ENCODE results near the gene ABCB8.
"Not testable (repeated sequence)": the region's sequence is repeated elsewhere in the genome, so short reads cannot be mapped to it uniquely, and the experiment has no call there.

Gene ABCB8

DNA sequence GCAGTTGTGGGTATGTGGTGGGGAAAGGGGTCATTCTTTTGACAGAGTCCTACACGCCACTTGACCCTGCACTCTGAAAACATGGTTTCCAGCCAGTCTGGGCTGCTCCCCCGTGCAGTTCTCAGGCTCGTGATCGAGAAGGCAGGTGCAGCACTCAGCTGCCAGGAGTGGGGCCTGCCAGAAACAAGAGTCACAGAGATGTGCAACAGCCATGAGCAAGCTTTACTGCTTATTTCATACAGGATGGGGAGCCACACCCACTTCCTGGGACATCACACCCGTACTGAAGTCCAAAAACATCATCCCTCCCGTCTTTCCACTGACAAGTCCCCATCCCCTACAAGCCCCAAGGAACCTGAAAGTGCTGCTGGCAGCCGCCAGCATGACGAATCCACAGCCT lies 13.3 kb upstream of the ABCB8 start:
- DNase-seq (ENCODE audit: low spot score) = no peak

DNA sequence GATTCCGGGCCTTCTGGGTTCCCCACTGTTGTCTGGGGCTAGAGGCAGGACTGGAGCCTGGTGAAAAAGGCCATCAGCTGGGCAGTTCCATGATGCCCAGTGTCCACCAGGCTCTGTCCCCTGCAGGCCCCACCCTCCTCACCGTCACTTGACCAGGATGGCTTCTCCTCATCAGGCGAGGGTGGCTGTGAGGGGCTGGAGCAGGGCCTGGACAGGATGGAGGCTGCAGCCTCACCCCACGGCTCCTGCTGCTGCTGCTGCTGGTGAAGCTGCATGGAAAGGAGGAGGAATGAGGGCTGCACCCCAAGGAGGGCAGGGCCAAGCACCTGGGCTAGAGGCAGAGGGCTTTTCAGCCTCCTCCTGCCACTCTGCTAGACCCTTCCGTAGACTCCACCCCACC lies 12.3 kb upstream of the ABCB8 start:
- no peak for DNase-seq (ENCODE audit: low spot score)

DNA sequence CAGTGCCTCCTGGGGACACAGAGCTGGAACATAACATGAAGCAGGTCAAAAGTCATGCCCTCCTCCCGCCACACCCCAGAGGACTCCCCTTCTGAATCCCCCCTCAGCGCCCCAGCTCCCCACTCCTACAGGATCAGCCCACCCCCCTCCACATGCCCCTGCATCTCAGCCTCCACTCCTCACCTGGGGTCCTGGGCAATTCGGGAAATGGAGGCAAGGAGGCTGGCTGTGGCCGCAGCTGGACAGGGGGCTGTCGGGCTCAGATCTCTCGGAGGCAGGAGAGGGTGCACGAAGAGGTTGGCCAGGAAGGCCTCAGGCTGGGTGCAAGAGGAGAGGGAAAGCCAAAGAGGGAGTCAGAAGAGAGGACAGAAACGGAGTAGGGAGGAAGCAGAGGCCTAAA lies 11.7 kb upstream of the ABCB8 start:
- no peak for DNase-seq (ENCODE audit: low spot score)

DNA sequence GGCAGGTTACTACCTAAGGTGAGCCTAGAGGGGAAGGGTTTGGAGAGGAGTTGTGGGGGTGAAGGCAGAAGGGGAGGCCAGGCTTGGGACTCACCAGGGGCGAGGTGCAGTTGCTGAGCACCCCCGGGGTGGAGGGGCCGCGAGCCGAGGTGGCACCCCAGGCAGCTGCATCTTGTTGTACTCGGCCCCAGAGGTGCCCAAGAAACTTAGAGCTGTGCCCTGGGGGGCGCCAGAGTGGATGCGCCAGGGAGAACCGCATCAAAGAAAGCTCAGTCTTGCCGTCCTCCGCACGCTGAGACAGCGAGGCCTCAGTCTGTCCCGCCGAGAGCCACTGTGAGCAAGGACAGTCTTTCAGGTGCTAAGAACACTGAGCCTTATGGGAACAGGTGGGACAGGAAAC lies 11.3 kb upstream of the ABCB8 start:
- no peak for DNase-seq (ENCODE audit: low spot score)

DNA sequence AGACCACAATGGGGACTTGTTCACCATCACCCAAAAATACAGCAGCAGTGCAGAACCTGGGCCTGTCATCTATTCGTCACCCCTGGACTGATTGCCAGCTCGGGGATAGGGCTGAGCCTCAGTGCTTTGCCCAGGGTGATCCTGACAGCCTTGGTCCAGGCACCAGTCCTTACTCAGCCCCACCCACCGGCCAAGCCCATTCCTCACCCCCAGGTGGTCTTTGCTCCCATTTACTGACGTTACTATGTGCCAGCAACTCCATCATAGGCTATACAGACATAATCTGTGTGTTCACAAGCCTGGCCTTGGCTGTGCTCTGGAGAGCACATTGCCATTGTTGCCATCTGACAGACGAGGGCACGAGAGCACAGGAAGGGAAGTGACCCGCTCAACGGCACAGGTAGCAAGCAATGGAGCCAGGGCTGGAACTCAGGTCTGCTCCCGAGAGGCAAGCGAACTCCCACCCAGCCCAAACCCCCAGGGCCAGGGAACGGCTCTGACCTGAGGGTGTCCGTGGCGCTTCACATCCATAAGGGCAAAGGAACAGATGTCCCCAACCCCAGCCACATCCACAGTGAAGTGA lies 10.8 kb upstream of the ABCB8 start:
- no peak for DNase-seq (ENCODE audit: low spot score)

DNA sequence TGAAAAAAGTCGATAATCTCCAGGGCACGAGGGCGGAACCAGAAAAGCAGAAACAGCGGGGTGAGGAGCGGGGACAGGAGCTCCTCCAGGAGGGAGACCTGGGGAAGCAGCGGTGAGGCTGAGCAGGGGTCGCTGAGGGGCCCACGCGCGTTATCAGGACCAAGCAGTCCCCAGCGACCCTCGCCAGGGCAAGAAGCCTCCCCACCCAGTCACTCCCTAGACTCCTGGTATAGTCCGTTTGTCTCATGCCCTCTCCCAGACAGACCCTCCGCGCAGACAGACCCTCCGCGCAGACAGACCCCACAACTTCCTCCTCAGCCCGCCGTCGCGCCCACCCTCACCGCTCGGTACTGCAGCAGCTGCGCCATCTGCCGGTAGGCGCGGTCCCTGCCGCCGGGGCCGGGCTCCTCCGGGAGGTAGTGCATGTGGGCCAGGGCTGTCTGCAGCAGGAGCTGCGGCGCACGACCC lies 10.3 kb upstream of the ABCB8 start:
- DNase-seq (ENCODE audit: low spot score) = peak; percentile 57

DNA sequence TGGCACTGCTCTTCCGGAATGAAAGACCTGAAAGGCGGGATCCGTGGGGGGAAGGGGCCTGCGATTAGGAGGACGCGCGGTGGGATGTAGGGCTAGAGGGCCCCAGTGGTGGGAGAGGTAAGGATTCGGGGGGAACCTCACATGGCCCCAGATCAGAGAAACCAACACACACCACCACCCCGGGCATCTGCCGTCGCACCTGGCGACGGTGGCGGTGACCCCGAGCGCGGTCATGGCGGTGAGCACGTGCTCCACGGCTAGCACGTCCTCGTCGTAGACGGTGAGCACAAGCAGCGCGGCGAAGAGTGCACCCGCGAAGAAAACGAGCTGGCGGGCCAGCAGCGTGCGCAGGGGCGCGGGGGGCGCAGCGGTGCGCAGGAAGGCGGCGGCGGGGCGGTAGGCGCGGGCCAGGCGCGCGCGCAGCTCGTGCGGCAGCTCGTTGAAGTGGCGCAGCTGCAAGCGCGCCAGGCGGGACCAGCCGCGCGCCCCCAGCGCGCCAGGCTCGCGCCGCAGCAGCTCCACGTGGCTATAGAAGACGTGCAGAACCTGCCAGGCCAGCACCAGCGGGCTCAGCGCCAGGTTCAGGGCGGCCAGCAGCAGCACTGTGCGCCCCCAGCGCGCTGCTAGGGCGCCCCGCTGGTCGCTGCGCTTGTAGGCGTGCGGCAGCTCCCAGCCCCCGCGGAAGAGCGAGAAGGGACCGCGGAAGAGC lies 9.7 kb upstream of the ABCB8 start:
- no peak for DNase-seq (ENCODE audit: low spot score)

DNA sequence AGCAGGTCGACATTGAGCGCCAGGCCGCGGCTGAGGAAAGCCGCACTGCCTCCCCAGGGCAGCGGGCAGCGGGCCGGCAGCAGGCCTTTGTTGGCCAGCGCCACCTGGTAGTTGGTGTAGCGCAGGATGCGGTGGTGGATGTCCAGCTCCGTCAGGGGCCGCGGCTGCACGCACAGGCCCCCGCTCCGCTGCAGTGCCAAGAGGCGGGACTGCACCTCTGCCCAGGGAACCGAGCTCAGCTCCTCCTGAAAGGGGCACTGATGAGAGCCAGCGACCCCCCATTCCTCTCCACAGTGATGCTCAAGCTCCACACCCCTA lies 9.2 kb upstream of the ABCB8 start:
- no peak for DNase-seq (ENCODE audit: low spot score)

DNA sequence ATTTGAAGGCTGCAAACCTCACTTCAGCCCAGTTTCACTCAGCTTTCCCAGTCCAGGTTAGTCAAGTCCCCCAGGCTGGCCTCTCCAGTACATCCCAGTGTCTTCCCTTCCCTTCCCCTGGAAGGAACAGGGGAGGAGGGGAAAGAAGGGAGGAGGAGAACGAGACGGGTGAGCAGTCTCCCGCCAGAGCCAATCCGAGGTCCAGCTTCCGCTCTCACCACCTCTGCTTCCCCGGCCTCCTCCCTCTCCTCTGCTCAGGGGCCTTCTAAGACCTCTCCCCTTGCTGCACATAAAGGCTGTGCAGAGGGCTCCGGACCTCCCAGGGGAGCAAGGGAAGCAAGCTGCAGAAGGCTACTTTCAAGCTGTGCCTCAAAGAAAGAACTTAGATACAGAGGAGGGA lies 8.0 kb upstream of the ABCB8 start:
- DNase-seq (ENCODE audit: low spot score) = no peak

DNA sequence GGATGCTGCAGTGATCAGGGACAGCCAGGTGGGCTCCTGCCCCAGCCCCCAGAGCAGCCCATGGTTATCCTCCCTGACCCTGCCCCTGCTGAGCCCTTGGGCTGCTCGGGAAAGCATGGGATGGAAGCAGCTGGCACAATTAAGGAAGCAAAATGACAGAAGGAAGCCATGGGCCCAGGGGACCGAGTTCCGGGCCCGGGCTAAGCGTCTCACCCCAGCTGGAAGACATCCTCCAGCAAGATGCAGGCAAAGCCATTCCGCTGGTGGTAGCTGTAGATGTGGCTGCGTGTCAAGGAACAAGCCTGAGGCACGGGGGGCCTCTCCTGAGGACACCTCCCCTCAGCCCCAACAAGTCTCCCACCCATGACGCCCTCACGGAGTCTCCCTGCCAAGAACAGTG lies 5.0 kb upstream of the ABCB8 start:
- DNase-seq (ENCODE audit: low spot score) = no peak

DNA sequence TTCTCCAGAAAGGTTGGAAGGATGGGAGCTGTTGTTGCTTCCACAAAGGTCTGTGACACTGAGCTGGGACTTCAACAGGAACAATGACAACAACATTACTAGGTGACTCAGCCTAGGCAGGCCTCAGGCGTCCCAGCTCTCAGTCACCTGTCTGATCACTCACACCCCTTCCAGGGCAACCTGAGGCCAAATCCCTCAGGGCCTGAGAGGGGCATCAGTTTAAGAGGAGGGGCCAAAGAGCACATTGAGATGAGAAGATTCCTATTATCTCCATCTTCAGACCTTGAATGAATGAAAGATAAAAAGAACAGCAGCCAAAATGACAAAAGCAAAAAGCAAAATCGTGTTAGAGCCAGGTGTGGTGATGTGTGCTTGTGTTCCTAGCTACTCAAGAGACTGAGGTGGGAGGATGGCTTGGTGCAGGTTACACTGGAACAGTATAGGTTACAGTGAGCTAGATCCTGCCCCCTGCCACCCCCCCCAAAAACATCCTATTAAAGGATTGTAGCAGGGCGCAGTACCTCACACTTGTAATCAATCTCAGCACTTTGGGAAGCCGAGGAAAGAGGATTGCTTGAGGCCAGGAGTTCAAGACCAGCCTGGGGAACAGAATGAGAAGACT lies 3.7 kb upstream of the ABCB8 start, which contains the start of gene ATG9B:
Gene ATG9B, minus strand, starts transcription at position 60 of the 622 bp plus-strand sequence. CDS start 71 bp downstream, outside the sequence.
- no peak for DNase-seq (ENCODE audit: low spot score)

DNA sequence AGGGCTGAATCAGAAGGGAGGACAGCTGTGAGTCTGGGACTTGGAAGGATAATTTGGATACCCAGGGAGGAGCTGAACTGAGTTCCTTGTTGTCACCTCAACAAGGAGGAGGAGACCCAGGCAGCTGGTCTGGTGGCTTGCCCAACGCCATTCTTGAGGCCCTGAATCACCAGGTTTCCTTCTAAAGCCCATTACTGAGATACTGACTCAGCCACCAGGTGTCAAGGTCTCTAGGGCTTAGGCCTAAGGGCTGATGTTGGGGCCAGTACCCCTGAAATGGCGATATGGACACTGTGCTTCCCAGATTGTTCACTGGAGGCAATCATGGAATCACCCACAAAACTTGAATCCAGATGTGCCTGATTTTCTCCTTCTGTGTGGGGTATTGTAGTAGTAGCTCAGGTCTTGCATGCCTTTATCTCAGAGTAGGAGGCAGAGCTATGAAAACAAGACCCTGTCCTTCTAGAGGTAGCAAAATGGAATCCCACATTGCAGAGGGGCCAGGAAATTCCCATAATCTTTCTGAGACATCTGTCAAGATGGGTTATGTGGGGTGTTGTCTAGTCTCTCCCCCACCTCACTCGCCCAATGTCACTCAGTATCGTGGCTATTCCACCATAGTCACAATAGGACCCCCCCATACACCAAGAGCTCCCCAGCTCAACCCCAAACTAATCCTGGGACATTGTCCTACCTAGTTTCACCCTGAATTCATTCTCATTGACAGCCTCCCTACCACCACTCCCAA lies 2.2 kb upstream of the ABCB8 start:
- DNase-seq (ENCODE audit: low spot score) = no peak

DNA sequence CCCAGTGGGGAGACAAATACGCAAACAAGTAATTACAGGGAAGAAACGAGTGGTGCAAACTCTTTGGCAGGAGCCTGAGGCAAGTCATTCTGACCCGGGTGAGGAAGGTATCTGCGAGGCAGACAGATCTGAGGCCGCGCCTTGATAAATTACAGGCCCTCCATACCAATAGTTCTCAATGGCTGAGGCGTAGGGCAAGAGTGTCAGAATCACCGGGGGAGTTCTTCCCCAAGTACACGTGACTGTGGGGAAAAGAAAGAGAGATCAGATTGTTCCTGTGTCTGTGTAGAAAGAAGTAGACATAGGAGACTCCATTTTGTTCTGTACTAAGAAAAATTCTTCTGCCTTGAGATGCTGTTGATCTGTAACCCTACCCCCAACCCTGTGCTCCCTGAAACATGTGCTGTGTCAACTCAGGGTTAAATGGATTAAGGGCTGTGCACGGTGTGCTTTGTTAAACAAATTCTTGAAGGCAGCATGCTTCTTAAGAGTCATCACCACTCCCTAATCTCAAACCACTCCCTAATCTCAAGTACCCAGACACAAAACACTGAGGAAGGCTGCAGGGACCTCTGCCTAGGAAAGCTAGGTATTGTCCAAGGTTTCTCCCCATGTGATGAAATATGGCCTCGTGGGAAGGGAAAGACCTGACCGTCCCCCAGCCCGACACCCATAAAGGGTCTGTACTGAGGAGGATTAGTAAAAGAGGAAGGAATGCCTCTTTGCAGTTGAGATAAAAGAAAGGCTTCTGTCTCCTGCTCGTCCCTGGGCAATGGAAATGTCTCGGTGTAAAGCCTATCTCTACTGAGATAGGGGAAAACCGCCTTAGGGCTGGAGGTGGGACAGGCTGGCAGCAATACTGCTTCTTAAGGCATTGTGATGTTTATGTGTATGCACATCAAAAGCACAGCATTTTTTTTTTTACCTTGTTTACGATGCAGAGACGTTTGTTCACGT lies 1.2 kb upstream of the ABCB8 start:
- DNase-seq (ENCODE audit: low spot score) = not testable (repeated sequence)

DNA sequence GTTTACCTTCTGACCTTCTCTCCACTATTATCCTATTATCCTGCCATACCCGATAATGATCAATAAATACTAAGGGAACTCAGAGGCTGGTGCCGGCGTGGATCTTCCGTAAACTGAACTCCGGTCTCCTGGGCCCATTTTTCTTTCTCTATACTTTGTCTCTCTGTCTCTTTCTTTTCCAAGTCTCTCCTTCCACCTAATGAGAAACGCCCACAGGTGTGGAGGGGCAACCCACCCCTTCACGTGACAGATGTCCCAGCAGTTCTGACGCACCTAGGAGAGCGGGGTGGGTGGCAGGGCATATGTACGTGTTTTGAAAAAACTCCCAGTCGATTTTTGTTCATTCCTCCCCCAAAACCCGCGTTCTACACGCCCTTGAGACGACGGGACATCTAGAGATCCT lies 521 bp upstream of the ABCB8 start:
- DNase-seq (ENCODE audit: low spot score) = not testable (repeated sequence)

DNA sequence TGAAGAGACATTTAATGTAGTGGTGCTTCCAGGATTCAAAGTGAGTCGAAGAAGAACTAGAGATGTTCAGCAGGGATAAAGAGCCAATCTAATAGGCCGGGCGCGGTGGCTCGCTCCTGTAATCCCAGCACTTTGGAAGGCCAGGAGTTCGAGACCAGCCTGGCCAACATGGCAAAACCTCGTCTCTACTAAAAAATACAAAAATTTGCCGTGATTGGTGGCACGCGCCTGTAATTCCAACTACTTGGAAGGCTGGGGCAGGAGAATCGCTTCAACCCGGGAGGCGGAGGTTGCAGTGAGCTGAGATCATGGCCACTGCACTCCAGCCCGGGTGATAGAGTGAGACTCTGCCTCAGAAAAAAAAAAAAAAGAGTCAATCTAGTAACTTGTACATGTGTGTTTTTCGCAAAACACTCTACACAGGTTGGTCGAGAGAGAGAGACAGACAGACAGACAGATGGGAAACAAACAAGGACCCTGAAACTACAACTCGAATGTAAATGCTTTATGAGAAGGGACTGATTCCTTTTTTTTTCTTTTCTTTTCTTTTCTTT lies 775 bp downstream of the ABCB8 start:
- DNase-seq (ENCODE audit: low spot score) = no peak

DNA sequence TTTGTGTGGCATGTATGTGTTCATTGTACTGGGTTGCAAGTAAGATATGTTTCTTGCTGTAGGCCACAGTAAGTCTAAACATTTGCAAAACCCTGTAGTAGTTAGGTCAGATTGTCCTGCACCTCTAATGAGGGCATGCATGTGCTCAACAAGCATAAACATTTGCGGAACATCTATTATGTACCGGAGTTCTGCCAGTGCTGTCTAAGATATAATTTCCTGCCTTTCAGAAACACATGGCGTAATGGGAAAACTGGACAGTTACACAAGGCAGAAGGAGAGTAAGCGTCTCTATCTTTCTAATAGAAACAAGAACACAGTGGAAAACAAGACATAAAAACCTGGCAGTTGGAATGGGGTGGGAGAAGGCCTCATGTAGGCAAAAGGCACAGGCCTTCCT lies 2.8 kb downstream of the ABCB8 start:
- no peak for DNase-seq (ENCODE audit: low spot score)

DNA sequence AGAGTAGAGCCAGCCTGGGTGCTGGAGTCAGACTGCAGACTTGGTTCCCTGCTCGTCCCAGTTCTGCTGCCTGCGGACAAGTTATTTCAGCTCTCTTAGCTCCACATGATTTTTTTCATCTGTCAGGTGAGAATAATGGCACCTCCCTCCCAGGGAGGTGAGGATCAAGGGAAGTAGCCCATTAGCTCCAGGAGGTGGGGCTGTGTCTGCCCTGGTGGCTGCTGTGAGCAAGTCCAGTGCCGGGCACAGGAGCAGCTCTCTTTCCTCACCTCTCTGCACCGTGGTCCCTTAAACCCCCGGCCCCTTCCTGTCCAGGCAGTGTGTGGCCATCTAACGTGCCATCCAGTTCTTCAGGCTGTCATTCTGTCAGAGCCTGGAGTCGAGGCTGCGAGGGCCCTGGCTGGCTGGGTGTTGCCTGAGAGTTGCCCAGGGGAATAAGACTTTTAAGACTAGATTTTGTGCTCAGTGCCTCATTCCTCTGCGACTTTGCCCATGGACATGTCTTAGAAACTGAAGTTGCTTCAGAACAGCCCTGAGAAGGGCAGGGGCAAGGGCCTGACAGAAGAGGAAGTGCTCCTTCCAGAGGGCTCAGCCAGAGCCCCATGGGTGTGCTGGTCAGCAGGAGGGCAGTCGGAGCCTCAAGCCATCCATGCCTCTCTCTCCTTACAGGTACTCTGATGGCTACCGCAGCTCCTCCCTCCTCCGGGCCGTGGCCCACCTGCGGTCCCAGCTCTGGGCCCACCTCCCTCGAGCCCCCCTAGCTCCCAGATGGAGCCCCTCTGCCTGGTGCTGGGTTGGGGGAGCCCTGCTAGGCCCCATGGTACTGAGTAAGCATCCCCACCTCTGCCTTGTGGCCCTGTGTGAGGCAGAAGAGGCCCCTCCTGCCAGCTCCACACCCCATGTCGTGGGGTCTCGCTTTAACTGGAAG lies 5.0 kb downstream of the ABCB8 start:
- no peak for DNase-seq (ENCODE audit: low spot score)

DNA sequence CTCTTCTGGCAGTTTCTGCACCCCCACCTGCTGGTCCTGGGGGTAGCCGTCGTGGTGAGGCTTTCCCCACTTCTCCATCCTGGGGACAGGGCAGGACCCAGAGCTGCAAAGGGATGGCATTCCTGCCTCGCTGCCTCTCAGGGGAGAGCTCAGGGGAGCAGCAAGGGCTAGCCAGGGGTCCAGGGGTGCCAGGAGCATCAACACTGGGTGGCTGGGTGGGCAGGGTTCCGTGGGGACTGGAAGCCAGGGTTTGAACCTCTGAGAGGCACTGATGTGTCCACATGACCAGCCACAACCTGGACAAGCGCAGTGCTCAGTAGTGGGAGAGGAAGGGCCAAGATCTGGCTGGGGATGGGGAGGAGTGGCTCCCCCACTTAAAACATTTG lies 5.6 kb downstream of the ABCB8 start:
- DNase-seq (ENCODE audit: low spot score) = no peak

DNA sequence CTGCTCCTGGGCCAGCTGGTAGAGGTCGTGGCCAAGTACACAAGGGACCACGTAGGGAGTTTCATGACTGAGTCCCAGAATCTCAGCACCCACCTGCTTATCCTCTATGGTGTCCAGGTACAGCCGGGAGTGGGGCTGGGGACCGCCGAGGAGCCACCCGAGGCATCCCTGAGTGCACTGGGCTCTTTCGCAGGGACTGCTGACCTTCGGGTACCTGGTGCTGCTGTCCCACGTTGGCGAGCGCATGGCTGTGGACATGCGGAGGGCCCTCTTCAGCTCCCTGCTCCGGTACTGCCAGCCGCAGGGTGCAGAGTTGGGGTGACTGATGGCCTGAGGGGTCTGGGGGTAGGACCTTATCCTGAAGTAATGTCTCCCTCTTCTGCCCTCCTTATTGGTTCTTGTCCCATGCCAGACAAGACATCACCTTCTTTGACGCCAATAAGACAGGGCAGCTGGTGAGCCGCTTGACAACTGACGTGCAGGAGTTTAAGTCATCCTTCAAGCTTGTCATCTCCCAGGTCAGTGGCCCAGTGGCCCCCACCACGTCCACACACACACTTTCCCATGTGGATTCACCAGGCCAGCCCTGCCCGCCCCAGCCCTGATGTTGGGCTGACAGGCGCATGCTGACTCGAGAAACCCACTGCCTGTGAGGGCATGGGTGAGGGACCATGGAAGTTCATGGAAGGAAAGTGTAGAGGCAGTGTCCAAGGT lies 6.2 kb downstream of the ABCB8 start:
- DNase-seq (ENCODE audit: low spot score) = no peak
